Activated CD8-positive, alpha-beta memory T cell treated with anti-CD3 and anti-CD28 coated beads for 48 hours (primary cell): ENCODE data around the gene SHANK3.

ENCODE experiments used
- DNase-seq, 3 experiments: peaks; one replicate each; pipeline ENCODE4 v3.0.0-alpha.2; 2020; ENCODE audit warnings: low read depth in 2 of 3, low spot score in 2 of 3

SHANK3 gene

GRCh38 chr22:50711446-50712340 lies 39.1 kb downstream of the SHANK3 start:
- no peak for DNase-seq

- no peak for DNase-seq
Observed at GRCh38 chr22:50712341-50713007, 39.9 kb downstream of the SHANK3 start.

GRCh38 chr22:50713008-50713385 lies 40.4 kb downstream of the SHANK3 start:
- no peak for DNase-seq

- DNase-seq: no peak
Observed at GRCh38 chr22:50713571-50714056, 41.0 kb downstream of the SHANK3 start.

- no peak for DNase-seq
Observed at GRCh38 chr22:50714150-50714549, 41.5 kb downstream of the SHANK3 start.

- DNase-seq: no peak
Observed at GRCh38 chr22:50714631-50715179, 42.1 kb downstream of the SHANK3 start.

GRCh38 chr22:50715250-50715649 lies 42.6 kb downstream of the SHANK3 start:
- DNase-seq: no peak

GRCh38 chr22:50715776-50716175 lies 43.2 kb downstream of the SHANK3 start:
- no peak for DNase-seq

- DNase-seq: no peak
Observed at GRCh38 chr22:50716290-50717024, 43.8 kb downstream of the SHANK3 start.

- DNase-seq: no peak
Observed at GRCh38 chr22:50717709-50718351, 45.2 kb downstream of the SHANK3 start.

GRCh38 chr22:50718352-50718709 lies 45.7 kb downstream of the SHANK3 start:
- DNase-seq: no peak

- DNase-seq: no peak
Observed at GRCh38 chr22:50719814-50720300, 47.2 kb downstream of the SHANK3 start.

- DNase-seq: no peak
Observed at GRCh38 chr22:50720301-50721256, 48.0 kb downstream of the SHANK3 start.

GRCh38 chr22:50721257-50721844 lies 48.7 kb downstream of the SHANK3 start:
- DNase-seq: no peak

- DNase-seq: no peak
Observed at GRCh38 chr22:50722048-50722701, 49.6 kb downstream of the SHANK3 start.
